GM23248 (cell line): ENCODE results near the gene DLG4. TPM values are rescaled to one million over a fixed set of nuclear protein-coding genes. Genes with fewer than 3 reads are reported as not detected.

Experiments used
- DNase-seq: peaks from one replicate; pipeline ENCODE4 v3.0.0-alpha.2; 2015
- H2AFZ ChIP-seq: fragments of 200-600 bp; sonication (generic); 2 replicates; pipeline ENCODE4 v1.6.1; 2016; ENCODE audit warnings: antibody characterized with exemption
- H3F3A ChIP-seq: fragments of 200-600 bp; sonication (generic); 2 replicates; pipeline ENCODE4 v1.6.1; 2016; ENCODE audit warnings: mild to moderate bottlenecking, antibody characterized with exemption, mixed run types; ENCODE audit not compliant: insufficient read depth
- H3K27ac ChIP-seq: fragments of 200-600 bp; sonication (generic); 2 replicates; pipeline ENCODE4 v1.5.1; 2016; ENCODE audit warnings: mild to moderate bottlenecking
- H3K27me3 ChIP-seq: fragments of 200-600 bp; sonication (generic); replicated peaks from 2 replicates; pipeline ENCODE4 v1.6.1; 2016; ENCODE audit warnings: mild to moderate bottlenecking; ENCODE audit not compliant: insufficient read depth
- H3K36me3 ChIP-seq: fragments of 200-600 bp; sonication (generic); 2 replicates; pipeline ENCODE4 v1.6.1; 2016; ENCODE audit warnings: low read depth, mild to moderate bottlenecking
- H3K4me1 ChIP-seq: fragments of 200-600 bp; sonication (generic); 2 replicates; pipeline ENCODE4 v1.6.1; 2016; ENCODE audit warnings: mild to moderate bottlenecking; ENCODE audit not compliant: insufficient read depth
- H3K4me2 ChIP-seq: fragments of 200-600 bp; sonication (generic); one replicate; pipeline ENCODE4 v1.6.1; 2016; ENCODE audit warnings: mild to moderate bottlenecking; ENCODE audit not compliant: unreplicated experiment
- H3K4me3 ChIP-seq: fragments of 200-600 bp; sonication (generic); 2 replicates; pipeline ENCODE4 v1.5.1; 2016; ENCODE audit warnings: mild to moderate bottlenecking
- H3K79me2 ChIP-seq: fragments of 200-600 bp; sonication (generic); 2 replicates; pipeline ENCODE4 v1.6.1; 2016; ENCODE audit warnings: mild to moderate bottlenecking; ENCODE audit not compliant: insufficient read depth
- H3K9ac ChIP-seq: fragments of 200-600 bp; sonication (generic); 2 replicates; pipeline ENCODE4 v1.6.1; 2016; ENCODE audit warnings: mild to moderate bottlenecking
- H3K9me2 ChIP-seq: fragments of 200-600 bp; sonication (generic); 2 replicates; pipeline ENCODE4 v1.6.1; 2016; ENCODE audit warnings: mixed run types, mild to moderate bottlenecking, moderate library complexity; ENCODE audit not compliant: insufficient read depth
- H3K9me3 ChIP-seq: fragments of 200-600 bp; sonication (generic); one replicate; pipeline ENCODE4 v1.6.1; 2017; ENCODE audit warnings: low read depth
- H4K20me1 ChIP-seq: fragments of 200-600 bp; sonication (generic); 2 replicates; pipeline ENCODE4 v1.6.0; 2016; ENCODE audit not compliant: insufficient read depth
- EZH2 ChIP-seq: fragments of 200-600 bp; sonication (generic); IDR thresholded peaks from 2 replicates; pipeline ENCODE4 v1.6.1; 2018; ENCODE audit warnings: antibody characterized with exemption, mild to moderate bottlenecking; ENCODE audit not compliant: insufficient read depth, poor library complexity, severe bottlenecking
- EZH2phosphoT487 ChIP-seq: fragments of 200-600 bp; sonication (generic); IDR thresholded peaks from 2 replicates; pipeline ENCODE4 v1.6.1; 2018; ENCODE audit warnings: antibody characterized with exemption, moderate library complexity, mild to moderate bottlenecking, low read depth; ENCODE audit not compliant: insufficient read depth
- WGBS, 2 experiments: methylation state at CpG; one replicate each; pipeline ENCODE4 v1.1.6; 2015 to 2017; ENCODE audit warnings: low lambda C conversion rate in 2 of 2, low coverage in 1 of 2; ENCODE audit errors: missing lambda C conversion rate in 2 of 2; 5-methylcytosine and 5-hydroxymethylcytosine counted together
- in situ Hi-C: fragments of 300-500 bp; cut with MboI; formaldehyde crosslinking; loops from 2 replicates; pipeline ENCODE4 v1.15.0; 2020
- polyA plus RNA-seq: library from polyadenylated mRNA; unstranded; fragments of >200 nt; fragmentation: Nextera tagmentation; extraction: Ambion mirVana; gene quantifications from 2 replicates; pipeline ENCODE4 v1.2.1, GENCODE V29; 2016
- total RNA-seq: library from RNA; depleted of rRNA; stranded (reverse); fragments of >200 nt; shearing (Covaris generic); gene quantifications from 2 replicates; pipeline ENCODE4 v1.2.3, GENCODE V29; 2014

Gene DLG4
- total and polyA plus RNA-seq, 2 experiments from 2014 or later: 1.3 to 13.1 TPM

DNA sequence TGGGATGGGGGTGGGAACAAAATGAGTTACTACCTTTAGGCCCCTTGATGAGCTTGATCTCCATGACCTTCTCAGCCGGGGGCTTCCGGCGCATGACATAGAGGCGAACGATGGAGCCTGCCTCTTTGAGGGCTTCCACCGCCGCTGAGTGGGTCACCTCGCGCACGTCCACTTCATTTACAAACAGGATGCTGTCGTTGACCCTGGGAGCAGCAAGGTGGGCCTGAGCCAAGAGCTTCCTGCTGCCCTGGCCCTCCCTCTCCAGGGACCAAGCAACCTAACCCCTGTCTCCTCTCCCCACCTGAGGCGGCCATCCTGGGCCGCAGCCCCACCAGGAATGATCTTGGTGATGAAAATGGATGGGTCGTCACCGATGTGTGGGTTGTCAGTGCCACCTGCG, 16.2 kb downstream of the DLG4 start:
- 91 to 95% methylated on average over 13 to 16 of the region's 16 CpGs for WGBS, 2 experiments

GRCh38 chr17:7196651-7197401, 22.8 kb downstream of the DLG4 start:
- in situ Hi-C loops: no loop called here
- Histone ChIP-seq H3K36me3 (peaks cover 15% of the 10 kb centered on the region), H3F3A (no peaks in the 10 kb centered on the region), H2AFZ (no peak overlapping the region), H3K4me2 (no peak overlapping the region), H3K9me2 (no peaks in the 10 kb centered on the region), H3K27ac (no peak overlapping the region), H3K9ac (no peak overlapping the region), H3K4me3 (no peak overlapping the region), H3K9me3 (no peaks in the 10 kb centered on the region), H3K79me2 (no peaks in the 10 kb centered on the region), H3K4me1 (no peaks in the 10 kb centered on the region), H4K20me1 (no peaks in the 10 kb centered on the region), H3K27me3 (no peaks in the 10 kb centered on the region)
- 91% methylated on average over 22 of the region's 22 CpGs for WGBS, 2 experiments
- no peak for DNase-seq
- no peak for TF ChIP-seq EZH2phosphoT487
- TF ChIP-seq EZH2: no peak

More for the DNA sequence above, 16.2 kb downstream of the DLG4 start:
- no peaks in the 10 kb centered on the region for H4K20me1 ChIP-seq
- H3K9ac ChIP-seq: no peak overlapping the region
- no peaks in the 10 kb centered on the region for H3K27me3 ChIP-seq
- in situ Hi-C loops: no loop called here
- no peak overlapping the region for H3K4me3 ChIP-seq
- H3K36me3 ChIP-seq: peaks cover 18% of the 10 kb centered on the region
- TF ChIP-seq EZH2phosphoT487: no peak
- TF ChIP-seq EZH2: no peak
- no peaks in the 10 kb centered on the region for H3K9me3 ChIP-seq
- no peak overlapping the region for H3K27ac ChIP-seq
- H2AFZ ChIP-seq: no peak overlapping the region
- H3F3A ChIP-seq: peaks cover 3% of the 10 kb centered on the region; the same call in 1 of the 2 replicates
- no peak overlapping the region for H3K4me2 ChIP-seq
- DNase-seq: no peak
- H3K4me1 ChIP-seq: peaks cover 15% of the 10 kb centered on the region
- no peaks in the 10 kb centered on the region for H3K9me2 ChIP-seq
- peaks cover 39% of the 10 kb centered on the region for H3K79me2 ChIP-seq

GRCh38 chr17:7195971-7196370, 23.7 kb downstream of the DLG4 start:
- Histone ChIP-seq H3K9me2 (no peaks in the 10 kb centered on the region), H3F3A (no peaks in the 10 kb centered on the region), H3K27ac (no peak overlapping the region), H3K36me3 (peaks cover 8% of the 10 kb centered on the region; the same call in 1 of the 2 replicates), H3K4me2 (no peak overlapping the region), H3K4me1 (no peaks in the 10 kb centered on the region), H2AFZ (no peak overlapping the region), H3K4me3 (no peak overlapping the region), H3K79me2 (no peaks in the 10 kb centered on the region), H3K27me3 (no peaks in the 10 kb centered on the region), H3K9ac (no peak overlapping the region), H3K9me3 (no peaks in the 10 kb centered on the region), H4K20me1 (no peaks in the 10 kb centered on the region)
- no peak for DNase-seq
- 96 to 98% methylated on average over 12 of the region's 12 CpGs for WGBS, 2 experiments
- in situ Hi-C loops: no loop called here
- TF ChIP-seq EZH2 (no peak), EZH2phosphoT487 (no peak)

- peaks cover 8% of the 10 kb centered on the region; the same call in 1 of the 2 replicates for H3K36me3 ChIP-seq
- no peaks in the 10 kb centered on the region for H3K79me2 ChIP-seq
- no peak for TF ChIP-seq EZH2phosphoT487
- no peak for TF ChIP-seq EZH2
- H3K27ac ChIP-seq: no peak overlapping the region
- H3K9me3 ChIP-seq: no peaks in the 10 kb centered on the region
- no peak overlapping the region for H3K4me3 ChIP-seq
- H3K4me2 ChIP-seq: no peak overlapping the region
- in situ Hi-C loops: no loop called here
- H3K9ac ChIP-seq: no peak overlapping the region
- no peaks in the 10 kb centered on the region for H3F3A ChIP-seq
- no peaks in the 10 kb centered on the region for H4K20me1 ChIP-seq
- no peaks in the 10 kb centered on the region for H3K27me3 ChIP-seq
- no peak for DNase-seq
- no peaks in the 10 kb centered on the region for H3K9me2 ChIP-seq
- 80 to 84% methylated on average over 5 to 12 of the region's 12 CpGs for WGBS, 2 experiments
- H2AFZ ChIP-seq: no peak overlapping the region
- H3K4me1 ChIP-seq: no peaks in the 10 kb centered on the region
Observed at GRCh38 chr17:7192271-7192937, 27.2 kb downstream of the DLG4 start.
